H1 (cell line): ENCODE data around the gene DSTN. TPM values are rescaled to one million over a fixed set of nuclear protein-coding genes. Genes with fewer than 3 reads are reported as not detected.

Experiments
- CTCF ChIA-PET: fragments of 300-600 bp; sonication (Branson Sonifier 250); formaldehyde crosslinking; loops from one replicate; lab custom pipeline; 2021; ENCODE audit not compliant: partially characterized antibody; lab: Charles Lee
- POLR2A ChIA-PET: fragments of 300-600 bp; sonication (Branson Sonifier 250); formaldehyde crosslinking; loops from one replicate; lab custom pipeline; 2021; ENCODE audit warnings: inconsistent platforms; ENCODE audit not compliant: partially characterized antibody; lab: Charles Lee
- DNase-seq, 2 experiments: peaks; one replicate each; pipeline versions ENCODE4 v3.0.0 to v3.0.0-alpha.2; 2010 to 2022; ENCODE audit warnings: low spot score in 2 of 2, low read depth in 1 of 2, mixed read lengths in 1 of 2
- FAIRE-seq: peaks from 2 replicates; lab custom pipeline; 2011; peaks lifted over from hg19 to GRCh38; lab: Jason Lieb, UNC
- H2AFZ ChIP-seq: 2 replicates; pipeline ENCODE4 v1.8.1; 2012; ENCODE audit warnings: low read length, inconsistent platforms
- H2AK5ac ChIP-seq: 2 replicates; pipeline ENCODE4 v1.6.1; 2013; ENCODE audit warnings: low read depth, low read length
- H2BK120ac ChIP-seq: replicated peaks from 2 replicates; pipeline ENCODE3; 2013; ENCODE audit warnings: low read depth, low read length, inconsistent platforms
- H2BK12ac ChIP-seq: 2 replicates; pipeline ENCODE4 v1.6.1; 2013; ENCODE audit warnings: low read depth, low read length
- H2BK15ac ChIP-seq: 2 replicates; pipeline ENCODE4 v1.6.1; 2013; ENCODE audit warnings: low read length
- H2BK20ac ChIP-seq: 2 replicates; pipeline ENCODE4 v1.6.1; 2013; ENCODE audit warnings: low read length
- H2BK5ac ChIP-seq: 2 replicates; pipeline ENCODE4 v1.6.1; 2013; ENCODE audit warnings: low read depth, low read length
- H3K14ac ChIP-seq: 2 replicates; pipeline ENCODE4 v1.6.1; 2013; ENCODE audit warnings: inconsistent platforms; ENCODE audit not compliant: insufficient read length
- H3K18ac ChIP-seq: 2 replicates; pipeline ENCODE4 v1.6.1; 2013; ENCODE audit warnings: low read length; ENCODE audit errors: extremely low read depth
- H3K23ac ChIP-seq: 2 replicates; pipeline ENCODE4 v1.6.1; 2013; ENCODE audit warnings: inconsistent platforms; ENCODE audit not compliant: insufficient read length
- H3K23me2 ChIP-seq: 2 replicates; pipeline ENCODE4 v1.6.1; 2013; ENCODE audit warnings: low read depth, low read length
- H3K27ac ChIP-seq: 2 replicates; pipeline ENCODE4 v1.6.1; 2011; ENCODE audit warnings: low read depth, low read length, inconsistent platforms
- H3K27me3 ChIP-seq, 4 experiments: replicated peaks in 1 of 4; 1 replicate in 1 of 4; 2 replicates in 3 of 4; pipeline versions ENCODE4 v1.6.1 to v1.8.1; 2011 to 2013; ENCODE audit warnings: low read length in 3 of 4, mild to moderate bottlenecking in 3 of 4, inconsistent platforms in 2 of 4, mixed read lengths in 2 of 4, moderate library complexity in 1 of 4; ENCODE audit not compliant: control insufficient read depth in 3 of 4, insufficient read depth in 3 of 4; ENCODE audit errors: extremely low read depth in 1 of 4
- H3K36me3 ChIP-seq, 4 experiments: 2 replicates each; pipeline versions ENCODE4 v1.6.1 to v1.8.1; 2011 to 2013; ENCODE audit warnings: mild to moderate bottlenecking in 4 of 4, low read length in 3 of 4, moderate library complexity in 2 of 4, control low read depth in 1 of 4, inconsistent platforms in 1 of 4; ENCODE audit not compliant: insufficient read depth in 4 of 4, control insufficient read depth in 2 of 4
- H3K4ac ChIP-seq: replicated peaks from 2 replicates; pipeline ENCODE3; 2013; ENCODE audit warnings: low read length, low read depth, mixed read lengths, inconsistent platforms; ENCODE audit not compliant: insufficient read length
- H3K4me1 ChIP-seq, 4 experiments: replicated peaks in 1 of 4; 1 replicate in 1 of 4; 2 replicates in 3 of 4; pipeline versions ENCODE4 v1.6.1 to v1.8.1; 2011 to 2013; ENCODE audit warnings: low read length in 3 of 4, inconsistent platforms in 2 of 4, mixed read lengths in 1 of 4; ENCODE audit not compliant: insufficient read depth in 4 of 4, control insufficient read depth in 3 of 4
- H3K4me2 ChIP-seq, 2 experiments: 2 replicates each; pipeline versions ENCODE4 v1.6.1 to v1.8.1; 2011 to 2013; ENCODE audit warnings: low read depth in 2 of 2, low read length in 2 of 2, control low read depth in 1 of 2, inconsistent platforms in 1 of 2, mild to moderate bottlenecking in 1 of 2; ENCODE audit not compliant: insufficient read depth in 1 of 2
- H3K4me3 ChIP-seq, 4 experiments: fragments of 200-600, 300-600 bp in 1 of 4; sonication (generic), shearing (Covaris generic), sonication (Bioruptor Twin) in 1 of 4; 2 replicates each; pipeline versions ENCODE4 v1.5.1 to v1.8.1; 2011 to 2016; ENCODE audit warnings: low read length in 4 of 4, low read depth in 3 of 4, control low read depth in 2 of 4, inconsistent platforms in 2 of 4, mild to moderate bottlenecking in 2 of 4, mixed read lengths in 1 of 4, moderate library complexity in 1 of 4; ENCODE audit not compliant: insufficient read depth in 2 of 4; ENCODE audit errors: extremely low read depth in 1 of 4
- H3K56ac ChIP-seq: replicated peaks from 2 replicates; pipeline ENCODE3; 2013; ENCODE audit warnings: low read depth, mild to moderate bottlenecking, mixed read lengths, low read length, inconsistent platforms; ENCODE audit not compliant: insufficient read length
- H3K79me1 ChIP-seq: 2 replicates; pipeline ENCODE4 v1.6.1; 2013; ENCODE audit warnings: low read depth, low read length, control low read depth
- H3K79me2 ChIP-seq, 2 experiments: 2 replicates each; pipeline versions ENCODE4 v1.6.1 to v1.8.1; 2012 to 2013; ENCODE audit warnings: low read length in 2 of 2, mild to moderate bottlenecking in 2 of 2, inconsistent platforms in 1 of 2; ENCODE audit not compliant: insufficient read depth in 2 of 2, control insufficient read depth in 1 of 2
- H3K9ac ChIP-seq, 4 experiments: replicated peaks in 1 of 4; 1 replicate in 1 of 4; 2 replicates in 3 of 4; pipeline versions ENCODE4 v1.6.1 to v1.8.1; 2011 to 2013; ENCODE audit warnings: low read depth in 3 of 4, low read length in 3 of 4, control low read depth in 2 of 4, mild to moderate bottlenecking in 2 of 4, moderate library complexity in 2 of 4, inconsistent platforms in 1 of 4; ENCODE audit errors: extremely low read depth in 1 of 4
- H3K9me3 ChIP-seq, 2 experiments: 2 replicates each; pipeline versions ENCODE4 v1.6.1 to v1.8.1; 2012 to 2013; ENCODE audit warnings: mild to moderate bottlenecking in 2 of 2, moderate library complexity in 2 of 2, control low read depth in 1 of 2, inconsistent platforms in 1 of 2, low read depth in 1 of 2, low read length in 1 of 2, mixed read lengths in 1 of 2; ENCODE audit not compliant: insufficient read depth in 2 of 2
- H4K20me1 ChIP-seq, 2 experiments: replicated peaks in 1 of 2; 2 replicates each; pipeline versions ENCODE3 to v1.8.1; 2011 to 2013; ENCODE audit warnings: inconsistent platforms in 2 of 2, low read length in 2 of 2, mild to moderate bottlenecking in 1 of 2; ENCODE audit not compliant: insufficient read depth in 2 of 2, control insufficient read depth in 1 of 2
- H4K5ac ChIP-seq: 2 replicates; pipeline ENCODE4 v1.6.1; 2013; ENCODE audit warnings: low read length, low read depth, mixed read lengths, inconsistent platforms; ENCODE audit not compliant: insufficient read length
- H4K8ac ChIP-seq: 2 replicates; pipeline ENCODE4 v1.8.0; 2013; ENCODE audit warnings: mild to moderate bottlenecking, moderate library complexity, low read length, inconsistent platforms; ENCODE audit not compliant: insufficient read depth; ENCODE audit errors: extremely low read depth
- H4K91ac ChIP-seq: replicated peaks from 2 replicates; pipeline ENCODE3; 2013; ENCODE audit warnings: low read length, mixed read lengths, inconsistent platforms; ENCODE audit not compliant: insufficient read length
- EGR1 ChIP-seq: IDR thresholded peaks from 2 replicates; pipeline ENCODE4 v1.6.1; 2011; ENCODE audit warnings: low read depth, low read length, borderline replicate concordance
- WGBS, 2 experiments: shearing (Covaris generic) in 1 of 2; methylation state at CpG; one replicate each; pipeline versions ENCODE4 v1.1.6 to v1.1.7; 2013 to 2015; ENCODE audit warnings: low lambda C conversion rate in 2 of 2, mixed read lengths in 2 of 2, inconsistent platforms in 1 of 2, low coverage in 1 of 2, missing lambda C conversion rate in 1 of 2; ENCODE audit not compliant: insufficient replicate concordance in 2 of 2, insufficient coverage in 1 of 2, insufficient read length in 1 of 2; ENCODE audit errors: extremely low coverage in 1 of 2, missing lambda C conversion rate in 1 of 2; 5-methylcytosine and 5-hydroxymethylcytosine counted together
- polyA plus RNA-seq, 7 experiments: library from polyadenylated mRNA; depleted of rRNA in 3 of 7; stranded (reverse) in 5 of 7; unstranded in 2 of 7; fragments of >200 nt in 5 of 7; fragments of 200-250 nt in 2 of 7; gene quantifications; 1 replicate in 5 of 7; 2 replicates in 1 of 7; 4 replicates in 1 of 7; pipeline versions ENCODE4 v1.2.1 to v1.2.3, GENCODE V29; 2011 to 2013; ENCODE audit warnings: missing spikeins in 2 of 7, mixed read lengths in 2 of 7
- total RNA-seq: library from RNA; stranded (reverse); fragmentation: NEBNext Ultra II Directional; extraction: Animal tissue kit (Norgen Biotek cat#: 25700); gene quantifications from 2 replicates; pipeline ENCODE4 v1.2.1, GENCODE V29; 2021

The DSTN gene
- total and polyA plus RNA-seq, 2 of the 8 experiments (the other 6 are each of a cell fraction or from before 2014, with no cell fraction given) = 43.3 to 208 TPM

- Histone ChIP-seq H3K4ac (no peak overlapping the region), H3K4me3 (no peak overlapping the region), H3K27me3 (no peaks in the 10 kb centered on the region), H3K27ac (no peak overlapping the region), H3K9ac (no peak overlapping the region), H3K4me2 (no peak overlapping the region), H3K23me2 (no peaks in the 10 kb centered on the region), H3K14ac (no peak overlapping the region), H3K36me3 (no peaks in the 10 kb centered on the region), H2BK15ac (no peak overlapping the region), H3K79me1 (no peaks in the 10 kb centered on the region), H2AFZ (no peak overlapping the region), H2AK5ac (no peak overlapping the region)
- ChIA-PET CTCF (interaction anchor here (1.0 to 2.0 kb wide), 6 partner anchors 9 to 286 kb away, joined by 3 to 6 read pairs (median 4); no protein-coding TSS in a partner anchor), POLR2A (interaction anchor here (1.0 to 1.3 kb wide), 2 partner anchors 9 to 47 kb away, joined by 3 read pairs; partner anchors contain the start of genes BFSP1 and DSTN)
- no peak for DNase-seq
- FAIRE-seq = no peak
- TF ChIP-seq EGR1 = no peak
- TF ChIP-seq, all 59 proteins: peak for 0
- H4K91ac ChIP-seq = no peak overlapping the region
- H3K9me3 ChIP-seq = no peaks in the 10 kb centered on the region
- H4K20me1 ChIP-seq = no peaks in the 10 kb centered on the region
- no peak overlapping the region for H2BK5ac ChIP-seq
- no peak overlapping the region for H3K56ac ChIP-seq
- no peak overlapping the region for H2BK20ac ChIP-seq
- no peak overlapping the region for H3K23ac ChIP-seq
- H3K4me1 ChIP-seq = no peaks in the 10 kb centered on the region
- H4K5ac ChIP-seq = no peak overlapping the region
- H3K79me2 ChIP-seq = no peaks in the 10 kb centered on the region
- no peak overlapping the region for H4K8ac ChIP-seq
- no peak overlapping the region for H2BK120ac ChIP-seq
- 85% methylated on average over 3 of the region's 3 CpGs; no CpG with 5 or more reads in 1 of the 2 experiments for WGBS, 2 experiments
- no peak overlapping the region for H2BK12ac ChIP-seq
- H3K18ac ChIP-seq = no peak overlapping the region
Observed at GRCh38 chr20:17522528-17522927, 47.3 kb upstream of the DSTN start.
